ENCODE data around the gene SDHB.

DNA sequence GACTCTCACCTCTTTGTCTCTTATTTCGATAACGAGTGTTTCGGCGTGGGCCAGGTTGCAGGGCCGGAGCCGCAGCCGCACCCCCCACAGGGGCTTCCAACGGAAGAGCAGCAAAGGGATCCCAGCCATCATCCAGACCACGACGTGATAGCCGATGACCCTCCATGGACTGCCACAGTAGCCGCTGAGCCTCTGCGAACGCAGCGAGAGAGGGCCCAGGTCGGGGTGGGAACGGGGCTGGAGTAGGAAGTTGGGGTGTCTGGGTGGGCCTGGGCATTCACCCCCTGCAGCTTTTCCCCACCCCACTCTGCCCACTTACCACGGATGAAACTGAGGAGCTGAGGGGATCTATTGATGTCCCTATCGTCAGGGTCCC lies 48.5 kb downstream of the SDHB start:
- TF ChIP-seq, protein P1, sequence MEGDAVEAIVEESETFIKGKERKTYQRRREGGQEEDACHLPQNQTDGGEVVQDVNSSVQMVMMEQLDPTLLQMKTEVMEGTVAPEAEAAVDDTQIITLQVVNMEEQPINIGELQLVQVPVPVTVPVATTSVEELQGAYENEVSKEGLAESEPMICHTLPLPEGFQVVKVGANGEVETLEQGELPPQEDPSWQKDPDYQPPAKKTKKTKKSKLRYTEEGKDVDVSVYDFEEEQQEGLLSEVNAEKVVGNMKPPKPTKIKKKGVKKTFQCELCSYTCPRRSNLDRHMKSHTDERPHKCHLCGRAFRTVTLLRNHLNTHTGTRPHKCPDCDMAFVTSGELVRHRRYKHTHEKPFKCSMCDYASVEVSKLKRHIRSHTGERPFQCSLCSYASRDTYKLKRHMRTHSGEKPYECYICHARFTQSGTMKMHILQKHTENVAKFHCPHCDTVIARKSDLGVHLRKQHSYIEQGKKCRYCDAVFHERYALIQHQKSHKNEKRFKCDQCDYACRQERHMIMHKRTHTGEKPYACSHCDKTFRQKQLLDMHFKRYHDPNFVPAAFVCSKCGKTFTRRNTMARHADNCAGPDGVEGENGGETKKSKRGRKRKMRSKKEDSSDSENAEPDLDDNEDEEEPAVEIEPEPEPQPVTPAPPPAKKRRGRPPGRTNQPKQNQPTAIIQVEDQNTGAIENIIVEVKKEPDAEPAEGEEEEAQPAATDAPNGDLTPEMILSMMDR (IDR thresholded peaks at IDR 0.05 in 2 of 3, conservative IDR thresholded peaks at IDR 0.05 in 1 of 3; ENCODE audit: insufficient read depth in 2 of 3, low read depth in 1 of 3, low read length in 3 of 3), result no peak
- TF ChIP-seq SMAD4 (CRISPR knock-in tag; conservative IDR thresholded peaks at IDR 0.05), result no peak
- no peak for TF ChIP-seq SIN3A (IDR thresholded peaks at IDR 0.05; ENCODE audit: borderline replicate concordance in 2 of 2, control insufficient read depth in 1 of 2, low read depth in 2 of 2, low read length in 2 of 2)
- no peak for TF ChIP-seq SREBF2 (CRISPR knock-in tag; IDR thresholded peaks at IDR 0.05)
- no peak for TF ChIP-seq GATA2 (CRISPR knock-in tag; IDR thresholded peaks at IDR 0.05)
- TF ChIP-seq, protein P2, sequence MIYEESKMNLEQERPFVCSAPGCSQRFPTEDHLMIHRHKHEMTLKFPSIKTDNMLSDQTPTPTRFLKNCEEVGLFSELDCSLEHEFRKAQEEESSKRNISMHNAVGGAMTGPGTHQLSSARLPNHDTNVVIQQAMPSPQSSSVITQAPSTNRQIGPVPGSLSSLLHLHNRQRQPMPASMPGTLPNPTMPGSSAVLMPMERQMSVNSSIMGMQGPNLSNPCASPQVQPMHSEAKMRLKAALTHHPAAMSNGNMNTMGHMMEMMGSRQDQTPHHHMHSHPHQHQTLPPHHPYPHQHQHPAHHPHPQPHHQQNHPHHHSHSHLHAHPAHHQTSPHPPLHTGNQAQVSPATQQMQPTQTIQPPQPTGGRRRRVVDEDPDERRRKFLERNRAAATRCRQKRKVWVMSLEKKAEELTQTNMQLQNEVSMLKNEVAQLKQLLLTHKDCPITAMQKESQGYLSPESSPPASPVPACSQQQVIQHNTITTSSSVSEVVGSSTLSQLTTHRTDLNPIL (CRISPR knock-in tag; IDR thresholded peaks at IDR 0.05), result no peak
